ENCODE data around the gene ADAMTSL3.

Gene ADAMTSL3

GRCh38 chr15:83890587-83890986 is 236.7 kb downstream of the ADAMTSL3 start:
- DNase-seq = no peak

GRCh38 chr15:83892498-83892897 is 238.6 kb downstream of the ADAMTSL3 start:
- no peak for DNase-seq

GRCh38 chr15:83893308-83893707 is 239.4 kb downstream of the ADAMTSL3 start:
- no peak for DNase-seq

- DNase-seq = no peak
Measured at GRCh38 chr15:83897037-83897436, 243.1 kb downstream of the ADAMTSL3 start.

- DNase-seq = no peak
Measured at GRCh38 chr15:83898361-83898760, 244.4 kb downstream of the ADAMTSL3 start.

GRCh38 chr15:83899670-83900069 is 245.7 kb downstream of the ADAMTSL3 start:
- DNase-seq = no peak

- DNase-seq = no peak
Measured at GRCh38 chr15:83904107-83905040, 250.5 kb downstream of the ADAMTSL3 start.

- no peak for DNase-seq
Measured at GRCh38 chr15:83905556-83906273, 251.8 kb downstream of the ADAMTSL3 start.

GRCh38 chr15:83911345-83911744 is 257.4 kb downstream of the ADAMTSL3 start:
- no peak for DNase-seq

GRCh38 chr15:83912343-83912742 is 258.4 kb downstream of the ADAMTSL3 start:
- DNase-seq = no peak

GRCh38 chr15:83913034-83913632 is 259.2 kb downstream of the ADAMTSL3 start:
- DNase-seq = no peak

- DNase-seq = no peak
Measured at GRCh38 chr15:83914906-83915305, 261.0 kb downstream of the ADAMTSL3 start.

GRCh38 chr15:83917432-83917831 is 263.5 kb downstream of the ADAMTSL3 start:
- no peak for DNase-seq

GRCh38 chr15:83918011-83918410 is 264.1 kb downstream of the ADAMTSL3 start:
- DNase-seq = no peak

- DNase-seq = no peak
Measured at GRCh38 chr15:83919319-83919830, 265.5 kb downstream of the ADAMTSL3 start.

GRCh38 chr15:83919978-83920510 is 266.1 kb downstream of the ADAMTSL3 start:
- no peak for DNase-seq

- DNase-seq = no peak
Measured at GRCh38 chr15:83922649-83923294, 268.8 kb downstream of the ADAMTSL3 start.

- DNase-seq = no peak
Measured at GRCh38 chr15:83926116-83926515, 272.2 kb downstream of the ADAMTSL3 start.

- no peak for DNase-seq
Measured at GRCh38 chr15:83927704-83928391, 273.9 kb downstream of the ADAMTSL3 start.

GRCh38 chr15:83928392-83928734 is 274.4 kb downstream of the ADAMTSL3 start:
- no peak for DNase-seq

- DNase-seq = no peak
Measured at GRCh38 chr15:83928878-83929418, 275.0 kb downstream of the ADAMTSL3 start.

GRCh38 chr15:83929619-83930018 is 275.7 kb downstream of the ADAMTSL3 start:
- no peak for DNase-seq
